BJ (cell line): ENCODE data around the gene HK2. TPM values are rescaled to one million over a fixed set of nuclear protein-coding genes. Genes with fewer than 3 reads are reported as not detected.

ENCODE experiments used
- CTCF ChIA-PET: fragments of 350-600 bp; formaldehyde crosslinking; extraction: SDS; loops from one replicate; lab custom pipeline; 2021; ENCODE audit warnings: antibody characterized with exemption, inconsistent platforms; lab: Yijun Ruan, JAX
- POLR2A ChIA-PET: fragments of 300-600 bp; sonication (Branson Sonifier 250); formaldehyde crosslinking; extraction: SDS; loops from one replicate; lab custom pipeline; 2021; ENCODE audit warnings: antibody characterized with exemption; lab: Charles Lee
- DNase-seq: peaks from one replicate; pipeline ENCODE4 v3.0.0-alpha.2; 2011; ENCODE audit warnings: low read depth
- H3K27me3 ChIP-seq: 2 replicates; pipeline ENCODE4 v1.6.0; 2011; ENCODE audit warnings: low read length; ENCODE audit not compliant: control insufficient read depth, insufficient read depth
- H3K36me3 ChIP-seq: 2 replicates; pipeline ENCODE4 v1.5.1; 2011; ENCODE audit warnings: low read length; ENCODE audit not compliant: control insufficient read depth, insufficient read depth
- H3K4me3 ChIP-seq: 2 replicates; pipeline ENCODE4 v1.5.1; 2011; ENCODE audit warnings: low read depth, mild to moderate bottlenecking, control low read depth, low read length
- CTCF ChIP-seq: IDR thresholded peaks from 2 replicates; pipeline ENCODE4 v1.5.1; 2011; ENCODE audit warnings: low read depth, mild to moderate bottlenecking, control low read depth, inconsistent platforms, low read length, moderate library complexity; ENCODE audit not compliant: insufficient read depth
- polyA plus RNA-seq: library from polyadenylated mRNA; depleted of rRNA; stranded (reverse); fragments of >200 nt; gene quantifications from 2 replicates; pipeline ENCODE4 v1.2.3, GENCODE V29; 2011

HK2 gene
- polyA plus RNA-seq, 1 experiment: 21.8 TPM

- H3K36me3 ChIP-seq: peaks cover 35% of the 10 kb centered on the region
- CTCF ChIA-PET: interaction anchor here (4.2 kb wide), 1 partner anchor 11 kb away, joined by 20 read pairs; no protein-coding TSS in a partner anchor
Observed at GRCh38 chr2:74886811-74887210, 52.9 kb downstream of the HK2 start.

GRCh38 chr2:74887445-74887951 is 53.6 kb downstream of the HK2 start:
- no peak for TF ChIP-seq CTCF
- Histone ChIP-seq H3K27me3 (no peaks in the 10 kb centered on the region), H3K36me3 (peaks cover 31% of the 10 kb centered on the region), H3K4me3 (no peak overlapping the region)
- ChIA-PET CTCF (interaction anchor here (4.2 kb wide), 1 partner anchor 11 kb away, joined by 20 read pairs; no protein-coding TSS in a partner anchor), POLR2A (no interaction called here)
- peak; percentile 68 for DNase-seq

More at GRCh38 chr2:74886811-74887210, 52.9 kb downstream of the HK2 start:
- Histone ChIP-seq H3K27me3 (no peaks in the 10 kb centered on the region), H3K4me3 (no peak overlapping the region)
- no peak for TF ChIP-seq CTCF
- POLR2A ChIA-PET: no interaction called here
- no peak for DNase-seq

GRCh38 chr2:74887960-74888700 is 54.2 kb downstream of the HK2 start:
- CTCF ChIA-PET: interaction anchor here (1.4 to 4.2 kb wide), 3 partner anchors 11 to 174 kb away, joined by 4 to 20 read pairs (median 5); no protein-coding TSS in a partner anchor

GRCh38 chr2:74889159-74889558 is 55.2 kb downstream of the HK2 start:
- Histone ChIP-seq H3K27me3 (no peaks in the 10 kb centered on the region), H3K4me3 (no peak overlapping the region), H3K36me3 (peaks cover 26% of the 10 kb centered on the region)
- ChIA-PET POLR2A (no interaction called here), CTCF (interaction anchor here (1.4 to 1.6 kb wide), 2 partner anchors 12 to 175 kb away, joined by 4 to 5 read pairs; no protein-coding TSS in a partner anchor)
- no peak for DNase-seq
- no peak for TF ChIP-seq CTCF

More at GRCh38 chr2:74887960-74888700, 54.2 kb downstream of the HK2 start:
- Histone ChIP-seq H3K4me3 (no peak overlapping the region), H3K36me3 (peaks cover 29% of the 10 kb centered on the region), H3K27me3 (no peaks in the 10 kb centered on the region)
- DNase-seq: no peak
- POLR2A ChIA-PET: no interaction called here
- TF ChIP-seq CTCF: 0 out of 2 replicates have a peak, but pooled peaks have one; percentile 8

GRCh38 chr2:74890711-74891110 is 56.8 kb downstream of the HK2 start:
- H3K4me3 ChIP-seq: no peak overlapping the region
- no peaks in the 10 kb centered on the region for H3K27me3 ChIP-seq
- no peak for TF ChIP-seq CTCF
- CTCF ChIA-PET: interaction anchor here (0.8 kb wide), 1 partner anchor 202 kb away, joined by 3 read pairs; no protein-coding TSS in a partner anchor
- H3K36me3 ChIP-seq: peaks cover 19% of the 10 kb centered on the region
- POLR2A ChIA-PET: no interaction called here
- DNase-seq: no peak
